22Rv1 (cell line): ENCODE data around the gene SYT9.

Experiments
- ZFX ChIP-seq: fragments of 450-650 bp; IDR thresholded peaks from 2 replicates; pipeline ENCODE4 v1.6.1; 2017; ENCODE audit warnings: antibody characterized with exemption, borderline replicate concordance
- TF ChIP-seq, protein P1 (sequence below): fragments of 450-650 bp; IDR thresholded peaks from 2 replicates; pipeline ENCODE4 v1.5.1; 2017; ENCODE audit warnings: mild to moderate bottlenecking

DNA sequence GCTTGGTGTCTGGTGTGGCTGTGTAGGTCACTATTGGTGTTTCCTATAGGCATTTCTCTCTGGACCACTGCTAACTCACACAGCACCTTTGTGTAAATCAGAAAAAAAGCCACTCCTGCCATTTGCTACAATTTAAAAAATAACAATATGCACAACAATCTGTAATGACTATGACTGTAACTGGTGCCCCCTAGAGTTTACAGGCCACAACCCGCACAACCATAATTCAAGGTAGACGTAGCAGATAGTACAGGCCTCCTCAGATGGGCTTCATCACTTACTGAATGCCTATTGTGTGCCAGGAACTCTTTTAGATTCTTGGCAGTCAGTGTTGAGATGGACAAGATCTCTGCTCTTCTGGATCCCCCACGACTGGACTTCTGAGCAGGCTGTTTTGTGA lies 47.7 kb downstream of the SYT9 start:
- no peak for TF ChIP-seq ZFX
- TF ChIP-seq, protein P1, sequence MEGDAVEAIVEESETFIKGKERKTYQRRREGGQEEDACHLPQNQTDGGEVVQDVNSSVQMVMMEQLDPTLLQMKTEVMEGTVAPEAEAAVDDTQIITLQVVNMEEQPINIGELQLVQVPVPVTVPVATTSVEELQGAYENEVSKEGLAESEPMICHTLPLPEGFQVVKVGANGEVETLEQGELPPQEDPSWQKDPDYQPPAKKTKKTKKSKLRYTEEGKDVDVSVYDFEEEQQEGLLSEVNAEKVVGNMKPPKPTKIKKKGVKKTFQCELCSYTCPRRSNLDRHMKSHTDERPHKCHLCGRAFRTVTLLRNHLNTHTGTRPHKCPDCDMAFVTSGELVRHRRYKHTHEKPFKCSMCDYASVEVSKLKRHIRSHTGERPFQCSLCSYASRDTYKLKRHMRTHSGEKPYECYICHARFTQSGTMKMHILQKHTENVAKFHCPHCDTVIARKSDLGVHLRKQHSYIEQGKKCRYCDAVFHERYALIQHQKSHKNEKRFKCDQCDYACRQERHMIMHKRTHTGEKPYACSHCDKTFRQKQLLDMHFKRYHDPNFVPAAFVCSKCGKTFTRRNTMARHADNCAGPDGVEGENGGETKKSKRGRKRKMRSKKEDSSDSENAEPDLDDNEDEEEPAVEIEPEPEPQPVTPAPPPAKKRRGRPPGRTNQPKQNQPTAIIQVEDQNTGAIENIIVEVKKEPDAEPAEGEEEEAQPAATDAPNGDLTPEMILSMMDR = peak; percentile 15
